Fibroblast of skin of right quadriceps (primary cell): ENCODE measurements around the gene TFCP2.
"Not testable (repeated sequence)": the region's sequence is repeated elsewhere in the genome, so short reads cannot be mapped to it uniquely, and the experiment has no call there.

Source experiments
- DNase-seq: peaks from one replicate; pipeline ENCODE4 v3.0.0-alpha.2; 2013

TFCP2 gene

DNA sequence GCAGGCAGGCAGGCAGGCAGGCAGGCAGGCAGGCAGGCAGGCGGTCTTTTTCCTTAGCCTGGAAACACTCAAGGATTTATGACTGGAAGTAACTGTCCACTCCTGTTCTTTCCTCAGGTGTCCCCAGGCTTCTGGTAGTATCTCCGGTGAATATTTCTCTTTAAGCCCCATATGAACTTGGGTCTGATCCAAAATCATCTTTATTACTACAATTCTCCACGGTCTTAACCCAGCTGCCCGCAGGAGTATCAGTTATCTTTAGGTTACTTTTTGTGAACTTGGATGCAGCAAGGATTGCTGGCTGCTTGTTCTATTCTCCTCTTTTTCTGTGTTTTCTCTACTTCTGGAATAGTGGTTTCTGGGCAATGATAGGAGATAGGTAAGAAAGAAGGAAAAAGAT, 92.8 kb downstream of the TFCP2 start:
- no peak for DNase-seq

DNA sequence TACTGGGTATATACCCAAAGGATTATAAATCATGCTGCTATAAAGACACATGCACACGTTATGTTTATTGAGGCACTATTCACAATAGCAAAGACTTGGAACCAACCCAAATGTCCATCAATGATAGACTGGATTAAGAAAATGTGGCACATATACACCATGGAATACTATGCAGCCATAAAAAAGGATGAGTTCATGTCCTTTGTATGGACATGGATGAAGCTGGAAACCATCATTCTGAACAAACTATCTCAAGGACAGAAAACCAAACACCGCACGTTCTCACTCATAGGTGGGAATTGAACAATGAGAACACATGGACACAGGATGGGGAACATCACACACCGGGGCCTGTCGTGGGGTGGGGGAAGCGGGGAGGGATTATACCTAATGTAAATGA, 94.1 kb downstream of the TFCP2 start:
- DNase-seq, result not testable (repeated sequence)

DNA sequence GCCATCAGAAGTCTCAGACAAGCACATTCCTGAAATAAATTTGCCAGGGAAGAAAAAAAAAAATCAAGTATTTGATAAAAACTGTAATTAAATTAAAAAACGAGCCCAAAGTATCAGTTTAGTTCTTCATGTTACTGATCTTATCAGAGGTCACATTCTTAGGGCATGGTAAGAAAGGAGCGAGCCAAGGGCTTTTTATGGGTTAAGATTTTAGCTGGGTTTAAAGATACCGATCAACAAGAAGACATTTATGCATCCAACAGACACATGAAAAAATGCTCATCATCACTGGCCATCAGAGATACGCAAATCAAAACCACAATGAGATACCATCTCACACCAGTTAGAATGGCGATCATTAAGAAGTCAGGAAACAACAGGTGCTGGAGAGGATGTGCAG, 94.6 kb downstream of the TFCP2 start:
- DNase-seq, result not testable (repeated sequence)

DNA sequence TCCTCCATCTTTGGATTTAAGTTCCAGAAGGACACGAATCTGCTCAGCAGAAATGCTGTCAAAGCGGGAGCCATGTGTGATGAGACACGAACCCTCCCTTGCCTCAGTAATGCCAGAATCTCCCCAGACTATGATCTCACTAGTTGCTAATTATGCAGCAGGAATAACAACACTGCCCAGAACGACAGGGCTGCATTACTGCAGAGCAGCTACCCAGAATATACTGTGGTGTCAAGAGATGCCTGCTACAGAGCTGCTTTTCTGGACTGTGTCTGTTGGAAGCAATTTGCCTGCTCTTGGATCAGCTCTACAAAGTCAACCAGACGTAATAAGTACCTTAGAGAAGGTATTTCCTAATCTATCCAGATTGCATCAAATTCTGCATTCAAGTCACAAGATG, 95.0 kb downstream of the TFCP2 start:
- DNase-seq, result peak; percentile 14

DNA sequence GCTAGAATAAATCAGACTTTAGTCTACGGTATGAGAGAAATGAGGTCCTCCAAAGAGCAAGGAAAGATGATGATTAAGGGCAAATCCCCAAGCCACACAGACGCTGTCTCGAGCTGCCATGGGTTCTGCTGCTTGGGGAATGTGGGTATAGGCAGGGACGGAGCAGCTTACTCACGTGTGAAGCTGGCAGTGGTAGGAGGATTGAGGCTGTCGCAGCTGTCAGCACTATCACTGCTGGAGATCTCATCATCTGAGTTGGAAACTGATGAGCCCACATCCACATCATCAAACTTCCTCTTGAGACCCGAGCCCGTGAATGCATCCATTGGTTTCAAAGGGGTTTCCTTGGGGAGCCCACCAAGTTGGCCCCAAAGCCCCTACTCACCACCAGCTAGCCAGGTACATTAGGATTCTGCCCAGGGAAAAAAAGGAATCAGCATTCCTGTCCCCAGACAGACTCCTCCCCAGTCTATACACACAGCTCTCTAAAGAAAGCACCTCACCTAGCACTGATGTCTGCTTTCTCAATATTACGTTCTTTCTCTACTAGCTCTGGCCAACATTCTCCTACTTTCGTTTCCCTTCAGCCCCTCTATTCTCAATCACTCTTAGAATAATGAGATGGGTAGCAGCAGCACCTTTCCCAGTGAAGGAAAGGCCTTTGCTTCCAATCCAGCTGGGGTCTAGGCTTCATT, 96.6 kb downstream of the TFCP2 start:
- no peak for DNase-seq

DNA sequence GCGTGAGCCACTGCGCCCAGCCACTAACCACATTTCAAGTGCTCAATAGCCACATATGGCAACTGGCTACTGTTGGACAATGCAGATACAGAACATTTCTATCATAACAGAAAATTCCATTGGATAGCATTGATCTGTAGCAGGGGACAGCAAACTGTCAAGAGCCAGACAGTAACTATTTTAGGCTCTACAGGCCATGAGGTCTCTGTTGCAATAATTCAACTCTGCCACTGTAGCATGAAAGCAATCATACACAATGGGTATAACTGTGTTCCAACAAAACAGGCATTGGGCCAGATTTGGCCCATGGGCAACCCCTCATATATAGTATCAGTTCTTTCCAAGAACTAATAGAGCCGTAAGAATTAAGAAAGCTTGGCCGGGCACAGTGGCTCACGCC, 97.5 kb downstream of the TFCP2 start:
- DNase-seq, result no peak

DNA sequence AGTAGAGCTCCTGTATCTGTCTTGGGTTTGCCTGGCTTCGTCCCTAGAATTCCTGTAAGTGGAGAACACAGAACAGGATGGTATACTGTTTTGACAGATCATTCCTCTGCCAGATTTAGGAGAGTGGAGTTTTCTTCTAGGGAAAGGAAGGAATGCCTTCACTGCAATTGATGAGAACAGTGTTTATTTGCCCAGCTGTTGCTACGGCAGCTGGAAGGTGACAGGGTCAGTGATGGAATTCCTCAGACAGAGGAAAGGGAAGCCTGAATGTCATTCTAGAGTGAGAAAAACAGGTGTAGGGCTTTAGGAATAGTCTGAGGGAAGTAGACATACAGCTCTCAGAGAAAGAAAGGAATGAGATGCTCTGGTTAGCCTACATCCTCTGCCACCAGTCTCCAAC, 101.3 kb downstream of the TFCP2 start:
- DNase-seq, result no peak

DNA sequence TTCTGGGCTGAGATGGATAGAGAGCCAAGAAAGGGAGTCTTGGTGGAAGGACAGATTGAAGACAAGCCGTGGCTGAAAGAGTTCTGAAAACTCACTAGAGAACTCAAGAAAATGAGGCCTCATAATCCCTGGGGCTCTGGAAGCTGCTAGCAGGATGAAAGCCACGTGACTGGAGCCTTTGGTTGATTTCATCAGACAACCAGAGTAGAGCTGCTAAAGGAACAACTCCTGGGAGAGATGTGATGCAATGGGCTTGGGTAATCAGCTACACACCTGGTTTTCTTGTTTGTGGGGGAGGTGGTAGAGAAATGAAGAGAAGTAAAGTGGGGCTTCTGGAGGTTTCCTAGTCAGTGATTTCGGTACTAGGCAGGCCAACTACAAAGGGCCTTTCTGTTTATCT, 102.9 kb downstream of the TFCP2 start:
- peak; percentile 56 for DNase-seq

DNA sequence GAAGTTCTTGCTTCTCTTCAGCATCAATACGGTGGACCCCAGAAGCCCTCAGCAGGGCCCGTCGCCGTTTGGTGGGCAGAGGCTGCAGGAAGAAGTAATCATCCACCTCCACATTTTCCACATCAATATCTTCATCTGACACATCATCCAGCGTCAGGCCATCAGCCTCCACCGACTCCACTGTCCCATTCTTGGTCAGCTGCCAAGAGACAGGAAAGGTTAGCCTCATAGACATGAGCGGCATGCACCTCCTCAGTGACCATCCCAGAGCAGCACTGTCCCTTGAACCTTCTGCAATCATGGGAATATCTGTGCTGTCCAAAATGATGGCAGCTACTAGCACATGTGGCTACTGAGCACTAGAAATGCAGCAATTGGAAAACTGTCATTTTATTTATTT, 105.2 kb downstream of the TFCP2 start:
- DNase-seq, result no peak

DNA sequence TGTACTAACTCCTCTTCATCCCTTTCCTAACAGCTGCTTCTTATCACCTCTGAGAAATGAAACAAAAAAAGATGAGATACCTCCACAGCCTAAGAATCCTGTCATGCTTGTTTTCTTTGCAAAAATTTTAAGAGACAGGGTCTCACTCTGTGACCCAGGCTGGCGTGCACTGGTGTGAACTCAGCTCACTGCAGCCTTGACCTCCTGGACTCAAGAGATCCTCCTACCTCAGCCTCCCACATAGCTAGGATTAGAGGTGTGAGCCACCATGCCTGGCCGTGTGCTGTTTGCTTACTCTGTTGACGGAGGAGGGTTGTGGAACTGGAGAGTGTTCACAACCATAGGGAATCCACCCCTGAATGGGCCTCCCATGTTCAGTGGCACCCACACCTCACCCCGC, 105.7 kb downstream of the TFCP2 start:
- DNase-seq, result no peak

DNA sequence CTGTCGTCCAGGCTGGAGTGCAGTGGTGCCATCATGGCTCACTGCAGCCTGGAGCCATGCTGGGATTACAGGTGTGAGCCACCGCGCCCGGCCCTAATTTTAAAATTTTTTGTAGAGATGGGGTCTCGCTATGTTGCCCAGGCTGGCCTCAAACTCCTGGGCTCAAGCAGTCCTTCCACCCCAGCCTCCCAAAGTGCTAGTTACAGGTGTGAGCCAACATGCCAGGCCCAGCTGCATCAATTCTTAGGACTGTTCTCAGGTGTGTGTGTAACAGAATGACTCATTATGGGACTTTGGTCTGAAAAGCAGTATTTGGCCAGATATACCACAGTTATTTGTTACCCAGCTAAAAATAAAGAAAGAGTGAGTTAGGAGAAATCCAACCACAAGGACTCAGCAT, 107.4 kb downstream of the TFCP2 start:
- no peak for DNase-seq

DNA sequence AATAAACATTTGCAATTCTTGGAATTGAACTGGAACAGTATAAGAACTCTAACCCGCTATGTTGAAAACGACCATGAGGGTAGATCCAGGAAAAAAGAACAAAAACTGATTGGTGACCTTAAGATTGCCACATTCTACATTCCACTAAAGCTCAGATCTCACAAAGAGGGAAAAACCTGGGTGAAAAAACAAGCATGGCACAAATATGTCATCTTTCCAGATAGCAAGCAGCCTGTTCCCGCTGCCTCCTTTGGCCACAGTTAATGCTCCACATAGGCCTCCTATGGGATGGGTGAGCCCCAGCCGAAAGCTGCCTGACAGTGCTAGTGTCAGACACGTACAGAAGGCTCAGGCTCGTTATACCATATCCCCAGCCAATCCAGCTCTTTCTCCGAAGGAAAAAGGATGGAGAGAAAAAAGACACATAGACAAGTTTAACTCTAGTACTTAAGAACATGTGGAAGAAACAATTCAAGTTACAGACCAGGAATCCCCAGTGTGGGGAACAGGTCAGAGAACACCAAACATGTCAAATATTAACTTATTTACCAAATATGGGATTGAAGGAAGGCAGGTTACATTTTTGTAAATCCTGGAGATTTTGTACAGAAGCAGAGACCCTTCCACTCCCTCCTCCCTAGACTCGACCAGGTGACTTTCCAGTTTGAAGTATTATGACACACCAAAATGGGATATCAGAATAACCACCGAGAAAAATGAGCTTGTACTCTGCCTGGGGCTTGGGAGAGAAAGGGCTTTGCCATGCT, 110.1 kb downstream of the TFCP2 start:
- DNase-seq, result no peak

DNA sequence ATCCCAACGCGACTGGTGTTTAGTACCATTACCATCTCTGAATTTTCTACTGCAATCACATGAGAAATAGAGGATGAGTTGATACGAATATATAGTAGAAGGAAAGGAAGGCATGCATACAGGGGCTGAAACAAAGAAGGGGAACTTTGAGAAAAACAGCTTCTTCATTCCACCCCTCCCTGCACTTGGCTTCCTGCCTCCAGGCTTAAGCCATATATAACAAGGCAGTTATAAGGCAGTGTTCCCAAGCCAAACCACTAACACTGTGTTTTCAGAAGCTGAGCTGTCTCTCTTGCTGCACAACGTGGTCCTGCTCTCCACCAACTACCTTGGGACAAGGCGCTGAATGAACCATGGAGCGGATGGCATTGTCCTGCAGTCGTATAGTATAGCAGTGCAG, 113.8 kb downstream of the TFCP2 start:
- no peak for DNase-seq

DNA sequence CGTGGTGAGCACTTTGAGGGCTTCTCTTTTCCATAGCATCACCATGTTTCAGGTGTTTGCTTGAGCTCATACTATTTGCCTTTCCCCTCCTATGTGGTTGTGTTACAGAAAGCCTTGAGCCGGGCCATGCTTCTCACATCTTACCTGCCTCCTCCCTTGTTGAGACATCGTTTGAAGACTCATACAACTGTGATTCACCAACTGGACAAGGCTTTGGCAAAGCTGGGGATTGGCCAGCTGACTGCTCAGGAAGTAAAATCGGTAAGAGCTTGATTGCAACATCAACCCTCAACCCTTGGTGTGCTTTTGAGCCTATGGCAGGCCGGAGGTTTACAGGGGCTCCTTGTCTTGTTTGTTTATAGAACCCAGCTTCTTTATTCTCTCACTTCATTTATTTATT, 116.7 kb downstream of the TFCP2 start:
- peak; percentile 11 for DNase-seq

DNA sequence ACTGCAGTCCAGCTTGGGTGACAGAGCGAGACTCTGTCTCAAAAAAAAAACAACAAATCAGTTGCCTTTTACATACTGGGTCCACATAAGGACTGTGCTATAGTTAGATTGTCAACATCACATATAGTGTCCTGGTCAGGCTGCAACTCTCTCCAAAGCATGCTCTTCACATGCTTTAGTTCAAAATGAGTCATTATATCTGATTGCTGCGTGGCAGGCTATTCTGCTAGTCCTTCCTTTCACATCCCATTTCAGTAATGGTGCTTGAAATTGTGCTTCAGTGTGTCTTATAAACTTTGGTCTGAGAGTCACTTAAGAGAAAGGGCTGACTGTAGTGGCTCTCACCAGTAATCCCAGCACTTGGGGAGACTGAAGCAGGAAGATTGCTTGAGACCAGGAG, 117.9 kb downstream of the TFCP2 start:
- no peak for DNase-seq

DNA sequence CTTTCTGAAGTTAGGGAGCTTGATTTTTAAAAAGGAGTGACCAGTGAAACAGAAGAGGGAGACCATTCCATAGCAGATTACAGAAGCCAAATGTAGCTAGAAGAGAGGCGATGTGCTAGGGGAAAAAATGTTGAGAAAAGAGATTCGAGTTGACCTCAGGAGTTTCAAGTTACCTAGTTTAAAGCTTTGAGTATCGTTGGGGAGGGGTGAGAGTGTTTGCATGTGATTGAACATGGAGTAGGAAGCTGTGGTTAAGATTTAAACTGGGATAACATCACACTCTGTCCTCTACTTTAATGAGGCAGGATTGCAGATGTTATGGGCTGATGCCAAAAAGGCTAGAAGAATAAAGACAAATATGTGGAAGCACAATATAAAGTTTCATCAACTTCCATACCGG, 121.1 kb downstream of the TFCP2 start:
- DNase-seq, result no peak

DNA sequence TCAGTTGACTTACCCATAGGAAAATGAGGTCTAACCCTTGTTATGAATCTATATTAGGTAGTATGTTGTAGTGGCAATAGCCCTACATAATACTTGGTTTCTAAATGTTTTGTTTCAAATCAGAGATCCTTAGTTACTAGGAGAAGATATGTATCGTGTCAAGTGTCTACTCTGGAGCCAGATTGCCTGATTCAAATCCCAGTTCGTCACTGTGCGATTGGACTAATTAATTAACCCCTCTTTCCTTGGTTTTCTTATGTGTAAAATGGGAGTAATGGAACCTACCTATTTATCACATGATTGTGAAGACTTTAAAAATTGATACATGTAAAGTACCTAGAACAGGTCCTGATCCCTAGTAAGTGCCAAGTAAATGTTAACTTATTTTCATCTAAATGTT, 123.4 kb downstream of the TFCP2 start:
- no peak for DNase-seq

DNA sequence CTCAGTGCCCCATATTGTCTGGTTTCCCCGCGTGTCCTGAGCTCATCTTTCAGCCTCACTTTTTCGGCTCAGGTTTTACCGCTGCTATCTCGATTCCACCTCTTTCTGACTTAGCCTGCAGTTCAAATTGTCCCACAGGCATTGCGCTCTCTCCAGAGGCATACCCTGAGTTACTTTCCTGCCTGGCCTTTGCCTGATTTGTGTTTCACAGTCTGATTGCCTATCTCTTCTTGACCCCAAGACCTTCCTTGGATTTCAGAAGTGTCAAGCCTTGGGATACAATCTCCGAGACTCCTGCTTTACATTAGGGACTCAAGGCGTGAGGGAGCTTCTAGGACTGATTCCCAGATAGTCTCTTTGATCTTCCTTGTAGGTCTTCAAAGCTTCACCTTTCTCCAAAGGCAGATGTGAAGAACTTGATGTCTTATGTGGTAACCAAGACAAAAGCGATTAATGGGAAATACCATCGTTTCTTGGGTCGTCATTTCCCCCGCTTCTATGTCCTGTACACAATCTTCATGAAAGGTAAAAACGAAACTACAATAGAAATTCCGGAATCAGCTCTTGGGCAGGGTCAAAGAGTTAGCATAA, 124.2 kb downstream of the TFCP2 start:
- no peak for DNase-seq

DNA sequence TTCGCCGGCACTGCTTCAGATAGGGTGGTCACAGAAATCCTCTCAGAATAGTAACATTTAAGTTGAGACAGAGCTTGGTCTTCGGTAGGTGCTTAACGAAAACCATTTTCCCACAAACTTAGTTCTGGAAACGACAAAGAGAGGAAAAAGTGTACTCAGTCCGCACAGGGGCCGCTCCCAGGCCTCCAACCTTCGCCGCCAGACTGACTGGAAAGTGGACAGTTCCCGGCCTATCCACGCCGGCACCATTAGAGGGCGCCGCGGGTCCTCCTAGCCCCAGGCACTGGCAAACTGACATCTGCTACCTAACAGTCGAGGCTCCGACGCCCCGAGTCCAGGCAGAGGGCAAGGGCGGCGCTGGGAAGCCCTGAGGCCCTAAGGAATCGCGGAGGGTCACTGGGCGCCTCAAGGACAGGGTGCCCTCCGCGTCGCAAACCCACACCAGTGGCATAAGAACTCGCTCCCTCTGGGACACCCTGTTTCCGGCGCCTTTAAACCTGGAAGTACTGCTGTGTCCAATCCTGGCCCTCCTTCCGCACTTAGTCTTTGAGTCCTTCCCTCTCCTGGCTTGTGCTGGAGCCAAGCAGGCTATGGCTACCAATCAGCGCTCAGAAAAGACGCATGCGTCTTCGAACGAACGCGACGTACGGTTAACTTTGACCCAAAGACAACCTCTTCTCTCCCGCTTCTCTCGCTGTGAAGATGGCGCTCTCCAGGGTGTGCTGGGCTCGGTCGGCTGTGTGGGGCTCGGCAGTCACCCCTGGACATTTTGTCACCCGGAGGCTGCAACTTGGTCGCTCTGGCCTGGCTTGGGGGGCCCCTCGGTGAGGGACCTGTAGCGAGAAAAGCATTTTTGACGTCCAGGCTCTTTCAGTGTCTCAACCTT, 125.0 kb downstream of the TFCP2 start, which contains the start of gene LETMD1:
LETMD1 (plus strand) TSS at position 673 of the 886 bp plus-strand sequence; CDS start at position 703, 30 bp downstream.
- peak; percentile 98 for DNase-seq
